Stomach (tissue), 9 donors: ENCODE results near the gene GLIPR1. TPM values are rescaled to one million over a fixed set of nuclear protein-coding genes. Genes with fewer than 3 reads are reported as not detected.

Source experiments
- DNase-seq, 2 donors: peaks; one replicate each; pipeline versions ENCODE4 v3.0.0 to v3.0.0-alpha.2; 2013 to 2019
- H3K27ac ChIP-seq, 5 donors: fragments of 200-600 bp in 4 of 5; sonication (generic) in 4 of 5; one replicate each; pipeline ENCODE4 v1.5.1; 2013 to 2019; ENCODE audit warnings: mild to moderate bottlenecking in 1 of 5, moderate library complexity in 1 of 5
- H3K27me3 ChIP-seq, 3 donors: fragments of 200-600 bp; sonication (generic); one replicate each; pipeline ENCODE4 v1.5.1; 2017 to 2019; ENCODE audit warnings: mixed run types in 1 of 3
- H3K36me3 ChIP-seq, 4 donors: fragments of 200-600 bp; sonication (generic); 1 replicate in 3 of 4; 2 replicates in 1 of 4; pipeline ENCODE4 v1.5.1; 2016 to 2019
- H3K4me1 ChIP-seq, 4 donors: fragments of 200-600 bp; sonication (generic); one replicate each; pipeline ENCODE4 v1.5.1; 2016 to 2019
- H3K4me3 ChIP-seq, 4 donors: fragments of 200-600 bp; sonication (generic) in 3 of 4; one replicate each; pipeline ENCODE4 v1.5.1; 2016 to 2019; ENCODE audit warnings: mild to moderate bottlenecking in 1 of 4
- H3K9me3 ChIP-seq, 4 donors: fragments of 200-600 bp; sonication (generic); one replicate each; pipeline ENCODE4 v1.5.1; 2016 to 2019
- CTCF ChIP-seq, 7 experiments: fragments of 450-650 bp in 4 of 7; fragments of 200-600 bp in 3 of 7; sonication (generic) in 3 of 7; IDR thresholded peaks; one replicate each; pipeline ENCODE4 v1.5.1; 2016 to 2019; ENCODE audit warnings: antibody characterized with exemption in 7 of 7, control low read depth in 2 of 7, mild to moderate bottlenecking in 1 of 7
- EP300 ChIP-seq: sonication (generic); formaldehyde crosslinking; IDR thresholded peaks from one replicate; pipeline ENCODE4 v1.6.1; 2017; ENCODE audit warnings: antibody characterized with exemption
- POLR2A ChIP-seq, 4 donors: fragments of 450-650 bp; IDR thresholded peaks; one replicate each; pipeline ENCODE4 v1.6.1; 2016; ENCODE audit warnings: antibody characterized with exemption in 4 of 4, control low read depth in 2 of 4, mild to moderate bottlenecking in 1 of 4, moderate library complexity in 1 of 4
- POLR2AphosphoS5 ChIP-seq, 3 donors: sonication (generic); formaldehyde crosslinking; IDR thresholded peaks; one replicate each; pipeline ENCODE4 v1.6.1; 2016; ENCODE audit warnings: antibody characterized with exemption in 3 of 3
- WGBS, 5 donors: extraction: QIAGEN DNeasy Blood & Tissue Kit in 3 of 5; methylation state at CpG; one replicate each; pipeline versions ENCODE4 v1.1.5 to v1.1.7; 2013 to 2018; 5-methylcytosine and 5-hydroxymethylcytosine counted together
- intact Hi-C: fragments of 100-400 bp; cut with DNase I; formaldehyde crosslinking; loops from one replicate; pipeline ENCODE4 v1.15.1; 2023; ENCODE audit warnings: low total_unique reads
- polyA plus RNA-seq, 3 donors: library from polyadenylated mRNA; stranded (reverse); fragments of 200-250 nt; gene quantifications; one replicate each; pipeline ENCODE4 v1.2.3, GENCODE V29; 2013
- total RNA-seq, 5 donors: library from RNA; depleted of rRNA; stranded (reverse); fragments of >200 nt; gene quantifications; one replicate each; pipeline versions ENCODE4 v1.1.0 to v1.2.3, GENCODE V29; 2014 to 2016
- donor health status: healthy with polysubstance abuse.
- donor health status: Bipolar disorder and iron deficiency.
- donor health status: healthy.

The GLIPR1 gene
- total and polyA plus RNA-seq, 8 donors: 0.87 to 9.0 (median 4.5) TPM

GRCh38 chr12:75503459-75503858 is 22.9 kb downstream of the GLIPR1 start:
- no peak overlapping the region for H3K4me3 ChIP-seq
- no peak for TF ChIP-seq EP300
- no peak for TF ChIP-seq POLR2A (IDR thresholded peaks at IDR 0.05)
- no peak for TF ChIP-seq POLR2AphosphoS5 (IDR thresholded peaks at IDR 0.05)
- TF ChIP-seq CTCF (IDR thresholded peaks at IDR 0.05): no peak
- intact Hi-C loops: loop anchor here (10.0 kb wide), 1 partner anchor 169 kb away; the partner anchor contains the start of genes CAPS2 and GLIPR1L1
- peaks cover 0 to 13% (median 4%) of the 10 kb centered on the region in 4 donors for H3K4me1 ChIP-seq
- peaks cover 26 to 86% (median 81%) of the 10 kb centered on the region in 4 donors for H3K36me3 ChIP-seq
- no peak overlapping the region for H3K27ac ChIP-seq
- H3K27me3 ChIP-seq: no peaks in the 10 kb centered on the region
- 63 to 78% (median 77%) methylated on average over 3 of the region's 3 CpGs for WGBS, 5 donors
- DNase-seq: no peak
- H3K9me3 ChIP-seq: no peaks in the 10 kb centered on the region

- H3K9me3 ChIP-seq: no peaks in the 10 kb centered on the region
- no peak overlapping the region for H3K27ac ChIP-seq
- TF ChIP-seq POLR2AphosphoS5 (IDR thresholded peaks at IDR 0.05): no peak
- TF ChIP-seq POLR2A (IDR thresholded peaks at IDR 0.05): no peak
- no peak for TF ChIP-seq EP300
- TF ChIP-seq CTCF (IDR thresholded peaks at IDR 0.05): no peak
- no peaks in the 10 kb centered on the region for H3K27me3 ChIP-seq
- DNase-seq: no peak
- H3K4me1 ChIP-seq: peaks cover 0 to 17% (median 6%) of the 10 kb centered on the region in 4 donors
- peaks cover 26 to 82% (median 77%) of the 10 kb centered on the region in 4 donors for H3K36me3 ChIP-seq
- 74 to 87% (median 84%) methylated on average over 3 of the region's 3 CpGs for WGBS, 5 donors
- no peak overlapping the region for H3K4me3 ChIP-seq
- intact Hi-C loops: loop anchor here (10.0 kb wide), 1 partner anchor 169 kb away; the partner anchor contains the start of genes CAPS2 and GLIPR1L1
Observed at GRCh38 chr12:75503866-75504265, 23.3 kb downstream of the GLIPR1 start.

- Histone ChIP-seq H3K27me3 (no peaks in the 10 kb centered on the region), H3K4me1 (peaks cover 8 to 37% (median 23%) of the 10 kb centered on the region in 4 donors), H3K36me3 (peaks cover 16 to 62% (median 58%) of the 10 kb centered on the region in 4 donors), H3K27ac (no peak overlapping the region), H3K4me3 (no peak overlapping the region), H3K9me3 (no peaks in the 10 kb centered on the region)
- TF ChIP-seq POLR2AphosphoS5 (IDR thresholded peaks at IDR 0.05): no peak
- TF ChIP-seq CTCF (IDR thresholded peaks at IDR 0.05): peak in 4 of 7 experiments; percentile 15 to 49 (median 30)
- no peak for TF ChIP-seq EP300
- no peak for TF ChIP-seq POLR2A (IDR thresholded peaks at IDR 0.05)
- intact Hi-C loops: loop anchor here (10.0 kb wide), 1 partner anchor 171 kb away; the partner anchor contains the start of genes CAPS2 and GLIPR1L1
- DNase-seq: peak in 1 of 2 donors; percentile 42
- WGBS, 5 donors: 53 to 68% (median 64%) methylated on average over 2 of the region's 2 CpGs
Observed at GRCh38 chr12:75505706-75506312, 25.3 kb downstream of the GLIPR1 start.

- H3K4me1 ChIP-seq: peaks cover 8 to 43% (median 28%) of the 10 kb centered on the region in 4 donors
- 84 to 91% (median 89%) methylated on average over 2 of the region's 2 CpGs for WGBS, 5 donors
- H3K27ac ChIP-seq: no peak overlapping the region
- DNase-seq: no peak
- TF ChIP-seq EP300 (no peak), CTCF (IDR thresholded peaks at IDR 0.05) (no peak), POLR2AphosphoS5 (IDR thresholded peaks at IDR 0.05) (no peak), POLR2A (IDR thresholded peaks at IDR 0.05) (no peak)
- H3K9me3 ChIP-seq: no peaks in the 10 kb centered on the region
- H3K27me3 ChIP-seq: no peaks in the 10 kb centered on the region
- H3K4me3 ChIP-seq: no peak overlapping the region
- peaks cover 3 to 50% (median 45%) of the 10 kb centered on the region in 4 donors for H3K36me3 ChIP-seq
- intact Hi-C loops: loop anchor here (10.0 kb wide), 1 partner anchor 172 kb away; the partner anchor contains the start of genes CAPS2 and GLIPR1L1
Observed at GRCh38 chr12:75507086-75507485, 26.5 kb downstream of the GLIPR1 start.
